ENCODE data around the gene NTM. TPM values are rescaled to one million over a fixed set of nuclear protein-coding genes. Genes with fewer than 3 reads are reported as not detected.

NTM gene
- total and polyA plus RNA-seq, 2 of the 8 experiments (the other 6 are each of a cell fraction or from before 2014, with no cell fraction given): 13.4 to 20.0 TPM

DNA sequence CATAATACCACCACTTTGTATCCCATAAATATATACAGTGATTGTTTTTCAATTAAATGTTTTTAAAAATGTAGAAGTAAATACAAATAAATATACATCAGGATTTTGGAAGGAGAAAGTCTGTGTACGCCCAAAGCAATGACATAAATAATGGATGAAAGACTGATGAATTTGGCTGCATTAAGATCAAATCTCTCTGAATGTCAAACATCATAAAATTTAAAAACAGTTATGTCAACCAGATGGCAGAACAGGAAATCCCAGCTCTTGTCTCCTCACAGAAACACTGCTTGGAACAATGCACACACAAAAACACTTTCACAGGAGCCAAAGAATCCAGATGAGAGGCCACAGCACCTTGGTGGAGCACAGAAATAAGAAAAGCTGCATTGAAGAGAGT is 332.9 kb downstream of the NTM start:
- ChIA-PET CTCF (ENCODE audit: partially characterized antibody) (interaction anchor here (6.2 kb wide), 1 partner anchor 8 kb away, joined by 30 read pairs; no protein-coding TSS in a partner anchor), POLR2A (ENCODE audit: partially characterized antibody) (no interaction called here)
- no peak overlapping the region for H2AFZ ChIP-seq (ENCODE audit: low read length)
- H3K9ac ChIP-seq (replicated peaks in 1 of 4; ENCODE audit: extremely low read depth in 1 of 4, low read depth in 3 of 4, low read length in 3 of 4): no peak overlapping the region
- H3K56ac ChIP-seq (replicated peaks; ENCODE audit: insufficient read length, low read depth, low read length): no peak overlapping the region
- no peak overlapping the region for H2BK5ac ChIP-seq (ENCODE audit: low read depth, low read length)
- no peaks in the 10 kb centered on the region for H3K23me2 ChIP-seq (ENCODE audit: low read depth, low read length)
- no peaks in the 10 kb centered on the region for H3K4me1 ChIP-seq (replicated peaks in 1 of 4; ENCODE audit: control insufficient read depth in 3 of 4, insufficient read depth in 4 of 4, low read length in 3 of 4)
- TF ChIP-seq RAD21 (IDR thresholded peaks at IDR 0.05 in 1 of 2, conservative IDR thresholded peaks at IDR 0.05 in 1 of 2; ENCODE audit: low read depth in 2 of 2, low read length in 2 of 2): no peak
- TF ChIP-seq BACH1 (IDR thresholded peaks at IDR 0.05; ENCODE audit: low read length): no peak
- no peaks in the 10 kb centered on the region for H3K79me1 ChIP-seq (ENCODE audit: low read depth, low read length)
- H2BK15ac ChIP-seq (ENCODE audit: low read length): no peak overlapping the region
- no peak overlapping the region for H2BK20ac ChIP-seq (ENCODE audit: low read length)
- H3K4ac ChIP-seq (replicated peaks; ENCODE audit: insufficient read length, low read depth, low read length): no peak overlapping the region
- H3K36me3 ChIP-seq (ENCODE audit: control insufficient read depth in 2 of 4, insufficient read depth in 4 of 4, low read length in 3 of 4): no peaks in the 10 kb centered on the region
- H3K79me2 ChIP-seq (ENCODE audit: control insufficient read depth in 1 of 2, insufficient read depth in 2 of 2, low read length in 2 of 2): no peaks in the 10 kb centered on the region
- 87% methylated on average over 1 of the region's 1 CpG; no CpG with 5 or more reads in 1 of the 2 experiments for WGBS, 2 experiments (ENCODE audit: extremely low coverage in 1 of 2, insufficient coverage in 1 of 2, insufficient read length in 1 of 2, insufficient replicate concordance in 2 of 2, low coverage in 1 of 2, low lambda C conversion rate in 2 of 2, missing lambda C conversion rate in 1 of 2)
- H3K14ac ChIP-seq (ENCODE audit: insufficient read length): no peak overlapping the region
- H4K8ac ChIP-seq (ENCODE audit: extremely low read depth, insufficient read depth, low read length): no peak overlapping the region
- DNase-seq (ENCODE audit: low read depth in 1 of 2, low spot score in 2 of 2) (no peak), FAIRE-seq (no peak)
- no peak overlapping the region for H3K4me2 ChIP-seq (ENCODE audit: insufficient read depth in 1 of 2, low read depth in 2 of 2, low read length in 2 of 2)
- no peaks in the 10 kb centered on the region for H3K27me3 ChIP-seq (replicated peaks in 1 of 4; ENCODE audit: control insufficient read depth in 3 of 4, extremely low read depth in 1 of 4, insufficient read depth in 3 of 4, low read length in 3 of 4)
- H2BK12ac ChIP-seq (ENCODE audit: low read depth, low read length): no peak overlapping the region
- H4K20me1 ChIP-seq (replicated peaks in 1 of 2; ENCODE audit: control insufficient read depth in 1 of 2, insufficient read depth in 2 of 2, low read length in 2 of 2): no peaks in the 10 kb centered on the region
- H3K18ac ChIP-seq (ENCODE audit: extremely low read depth, low read length): no peak overlapping the region
- H4K5ac ChIP-seq (ENCODE audit: insufficient read length, low read depth, low read length): no peak overlapping the region
- H3K23ac ChIP-seq (ENCODE audit: insufficient read length): no peak overlapping the region
- H2BK120ac ChIP-seq (replicated peaks; ENCODE audit: low read depth, low read length): no peak overlapping the region
- no peak overlapping the region for H3K27ac ChIP-seq (ENCODE audit: low read depth, low read length)
- H3K9me3 ChIP-seq (ENCODE audit: insufficient read depth in 2 of 2, low read depth in 1 of 2, low read length in 1 of 2): peaks cover 0 to 4% of the 10 kb centered on the region in 2 experiments; a peak in 1 of 4 replicates
- no peak overlapping the region for H3K4me3 ChIP-seq (ENCODE audit: extremely low read depth in 1 of 4, insufficient read depth in 2 of 4, low read depth in 3 of 4, low read length in 4 of 4)
- H4K91ac ChIP-seq (replicated peaks; ENCODE audit: insufficient read length, low read length): no peak overlapping the region
- H2AK5ac ChIP-seq (ENCODE audit: low read depth, low read length): no peak overlapping the region
